Endothelial cell of umbilical vein (primary cell): Measurements from ENCODE around the gene EHMT1. TPM values are rescaled to one million over a fixed set of nuclear protein-coding genes. Genes with fewer than 3 reads are reported as not detected.

Source experiments
- BruUV-seq: library from RNA; stranded (reverse); fragments of 400-500 nt; replicated peaks from 2 replicates; lab custom pipeline; 2021; lab: Mats Ljungman, UMichigan
- CTCF ChIA-PET: fragments of 300-600, 350-600 bp; sonication (Branson Sonifier 250); formaldehyde crosslinking; loops from one replicate; lab custom pipeline; 2021; ENCODE audit warnings: antibody characterized with exemption, inconsistent platforms; lab: Charles Lee
- POLR2A ChIA-PET: fragments of 300-600, 350-600 bp; sonication (Branson Sonifier 250); formaldehyde crosslinking; loops from one replicate; lab custom pipeline; 2021; ENCODE audit warnings: antibody characterized with exemption, inconsistent platforms; lab: Charles Lee
- DNase-seq: peaks from one replicate; pipeline ENCODE4 v3.0.0-alpha.2; 2011; ENCODE audit warnings: low read depth, low spot score
- FAIRE-seq: peaks from 2 replicates; lab custom pipeline; 2011; peaks lifted over from hg19 to GRCh38; lab: Jason Lieb, UNC
- H2AFZ ChIP-seq: 2 replicates; pipeline ENCODE4 v1.6.0; 2012; ENCODE audit warnings: low read depth, low read length, control low read depth, inconsistent platforms
- H3K27ac ChIP-seq: 2 replicates; pipeline ENCODE4 v1.5.1; 2011; ENCODE audit warnings: low read depth, mild to moderate bottlenecking, control low read depth, low read length, moderate library complexity; ENCODE audit not compliant: insufficient read depth
- H3K27me3 ChIP-seq, 2 experiments: 2 replicates each; pipeline versions ENCODE4 v1.6.0 to v1.6.1; 2011; ENCODE audit warnings: low read length in 2 of 2, mixed read lengths in 1 of 2; ENCODE audit not compliant: control insufficient read depth in 2 of 2, insufficient read depth in 2 of 2
- H3K36me3 ChIP-seq, 2 experiments: 2 replicates in 1 of 2; 3 replicates in 1 of 2; pipeline ENCODE4 v1.5.1; 2011; ENCODE audit warnings: low read length in 2 of 2, mild to moderate bottlenecking in 1 of 2, moderate library complexity in 1 of 2; ENCODE audit not compliant: control insufficient read depth in 2 of 2, insufficient read depth in 2 of 2; ENCODE audit errors: extremely low read depth in 1 of 2
- H3K4me1 ChIP-seq: 3 replicates; pipeline ENCODE4 v1.5.1; 2011; ENCODE audit warnings: mild to moderate bottlenecking, low read length; ENCODE audit not compliant: control insufficient read depth, insufficient read depth; ENCODE audit errors: extremely low read depth
- H3K4me2 ChIP-seq: 2 replicates; pipeline ENCODE4 v1.6.1; 2011; ENCODE audit warnings: low read length, control low read depth, mixed read lengths; ENCODE audit not compliant: insufficient read depth
- H3K4me3 ChIP-seq, 3 experiments: fragments of 200-600 bp in 1 of 3; sonication (generic), shearing (Covaris generic) in 1 of 3; replicated peaks in 1 of 3; 2 replicates each; pipeline ENCODE4 v1.5.1; 2011 to 2016; ENCODE audit warnings: control low read depth in 3 of 3, low read length in 3 of 3, mild to moderate bottlenecking in 2 of 3, inconsistent platforms in 1 of 3, low read depth in 1 of 3, moderate library complexity in 1 of 3; ENCODE audit not compliant: insufficient read depth in 1 of 3
- H3K79me2 ChIP-seq: 2 replicates; pipeline ENCODE4 v1.6.0; 2012; ENCODE audit warnings: low read length, inconsistent platforms; ENCODE audit not compliant: control insufficient read depth, insufficient read depth
- H3K9ac ChIP-seq: replicated peaks from 2 replicates; pipeline ENCODE3; 2011; ENCODE audit warnings: low read length, control low read depth; ENCODE audit not compliant: insufficient read depth; ENCODE audit errors: extremely low read depth
- H3K9me1 ChIP-seq: replicated peaks from 3 replicates; pipeline ENCODE4 v1.6.0; 2011; ENCODE audit warnings: mild to moderate bottlenecking, low read length; ENCODE audit not compliant: control insufficient read depth, insufficient read depth; ENCODE audit errors: extremely low read depth
- H3K9me3 ChIP-seq: replicated peaks from 2 replicates; pipeline ENCODE4 v1.5.1; 2012; ENCODE audit warnings: low read length, inconsistent platforms; ENCODE audit not compliant: control insufficient read depth, insufficient read depth
- H4K20me1 ChIP-seq: replicated peaks from 2 replicates; pipeline ENCODE3; 2011; ENCODE audit warnings: mild to moderate bottlenecking, low read length; ENCODE audit not compliant: control insufficient read depth, insufficient read depth; ENCODE audit errors: extremely low read depth
- EZH2 ChIP-seq: IDR thresholded peaks from 2 replicates; pipeline ENCODE4 v1.6.1; 2012; ENCODE audit warnings: borderline replicate concordance, low read depth, mild to moderate bottlenecking, moderate library complexity, low read length, inconsistent platforms; ENCODE audit not compliant: severe bottlenecking
- FOS ChIP-seq: IDR thresholded peaks from 2 replicates; pipeline ENCODE4 v1.6.1; 2011; ENCODE audit warnings: mild to moderate bottlenecking, low read length, moderate library complexity, borderline replicate concordance; ENCODE audit not compliant: insufficient read depth
- GATA2 ChIP-seq: IDR thresholded peaks from 2 replicates; pipeline ENCODE4 v1.7.0; 2011; ENCODE audit warnings: low read depth, mild to moderate bottlenecking, moderate library complexity, mixed read lengths, low read length; ENCODE audit not compliant: insufficient read length, insufficient read depth
- JUN ChIP-seq: IDR thresholded peaks from 2 replicates; pipeline ENCODE4 v1.6.1; 2011; ENCODE audit warnings: borderline replicate concordance, low read depth; ENCODE audit not compliant: insufficient read length, insufficient read depth
- MYC ChIP-seq: IDR thresholded peaks from one replicate; pipeline ENCODE4 v1.6.1; 2011; ENCODE audit warnings: mild to moderate bottlenecking, low read depth, low read length
- POLR2A ChIP-seq: IDR thresholded peaks from 2 replicates; pipeline ENCODE4 v1.6.1; 2012; ENCODE audit warnings: low read depth, mild to moderate bottlenecking, control low read depth, low read length
- POLR2AphosphoS5 ChIP-seq: IDR thresholded peaks from 2 replicates; pipeline ENCODE4 v1.6.1; 2012; ENCODE audit warnings: low read depth, mild to moderate bottlenecking, control low read depth, low read length, moderate library complexity; ENCODE audit not compliant: insufficient read depth
- dilution Hi-C: fragments of 300-500 bp; cut with MboI; formaldehyde crosslinking; loops from one replicate; pipeline ENCODE4 v1.15.0; 2019; ENCODE audit warnings: low sequenced_read_pairs; ENCODE audit not compliant: extremely low pct_ligation_motif_present
- intact Hi-C: fragments of 100-400 bp; cut with micrococcal nuclease; formaldehyde crosslinking; loops from one replicate; pipeline ENCODE4 v1.10.0; 2022
- polyA plus RNA-seq, 4 experiments: library from polyadenylated mRNA; depleted of rRNA in 3 of 4; stranded (reverse) in 3 of 4; unstranded in 1 of 4; fragments of >200 nt; gene quantifications; 2 replicates each; pipeline versions ENCODE4 v1.2.1 to v1.2.3, GENCODE V29; 2011 to 2012; ENCODE audit warnings: missing spikeins in 1 of 4
- total RNA-seq: library from RNA; stranded (reverse); gene quantifications from 2 replicates; pipeline ENCODE4 v1.2.3, GENCODE V29; 2021
- TF ChIP-seq, protein P1 (sequence below): IDR thresholded peaks from 2 replicates; pipeline ENCODE4 v1.6.1; 2011; ENCODE audit not compliant: insufficient read depth, insufficient read length
- TF ChIP-seq, protein P2 (sequence below), 2 donors: IDR thresholded peaks; 1 replicate in 1 of 2; 2 replicates in 1 of 2; pipeline ENCODE4 v1.5.1; 2011; ENCODE audit warnings: low read length in 2 of 2, mild to moderate bottlenecking in 2 of 2, moderate library complexity in 2 of 2, control low read depth in 1 of 2, inconsistent platforms in 1 of 2, low read depth in 1 of 2; ENCODE audit not compliant: insufficient read depth in 1 of 2; ENCODE audit errors: extremely low read depth in 1 of 2

The EHMT1 gene
- total and polyA plus RNA-seq, 2 donors (not counting 3 experiments of a cell fraction or from before 2014, with no cell fraction given) = 48.2 to 104 TPM

DNA sequence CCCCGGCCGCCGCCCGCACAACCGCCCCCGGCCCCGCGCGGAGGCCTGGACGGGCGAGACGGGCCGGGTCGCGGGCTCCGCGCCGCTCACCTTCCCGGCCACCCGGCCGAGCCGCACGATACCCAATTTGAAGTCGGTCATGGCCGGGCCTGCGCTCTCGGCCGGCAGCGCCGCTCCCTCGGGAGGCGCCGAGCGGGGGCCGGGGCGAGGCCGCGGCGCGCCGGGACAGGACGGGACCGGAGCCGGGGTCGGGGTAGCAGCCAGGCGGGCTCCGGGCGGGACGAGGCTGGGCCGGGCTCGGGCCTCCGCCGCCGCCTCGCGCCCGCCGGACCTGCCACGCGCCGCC, 28.7 kb upstream of the EHMT1 start:
- CTCF ChIA-PET = interaction anchor here (0.7 to 1.6 kb wide), 4 partner anchors 10 to 15 kb away, joined by 3 to 8 read pairs (median 4); no protein-coding TSS in a partner anchor
- intact Hi-C loops = loop anchor here (1.0 kb wide), 3 partner anchors 15 to 39 kb away; partner anchors contain the start of genes ARRDC1 and MRPL41

More for the DNA sequence above, 28.7 kb upstream of the EHMT1 start:
- Histone ChIP-seq H3K9me1 (no peaks in the 10 kb centered on the region), H3K9me3 (no peaks in the 10 kb centered on the region), H4K20me1 (no peaks in the 10 kb centered on the region), H3K27me3 (no peaks in the 10 kb centered on the region), H3K9ac (no peak overlapping the region), H3K4me1 (peaks cover 9% of the 10 kb centered on the region), H3K79me2 (peaks cover 18% of the 10 kb centered on the region), H3K36me3 (peaks cover 13 to 27% of the 10 kb centered on the region in 2 experiments), H3K4me3 (peak overlapping the region in 1 of 3 experiments; percentile 80), H2AFZ (peak overlapping the region; percentile 42), H3K27ac (no peak overlapping the region), H3K4me2 (no peak overlapping the region)
- no TSS peak for BruUV-seq
- TF ChIP-seq GATA2 = no peak
- TF ChIP-seq EZH2 = no peak
- TF ChIP-seq, protein P1, sequence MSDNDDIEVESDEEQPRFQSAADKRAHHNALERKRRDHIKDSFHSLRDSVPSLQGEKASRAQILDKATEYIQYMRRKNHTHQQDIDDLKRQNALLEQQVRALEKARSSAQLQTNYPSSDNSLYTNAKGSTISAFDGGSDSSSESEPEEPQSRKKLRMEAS = no peak
- TF ChIP-seq JUN = no peak
- TF ChIP-seq FOS = no peak
- no peak for TF ChIP-seq POLR2A
- no peak for TF ChIP-seq POLR2AphosphoS5
- TF ChIP-seq, protein P2, sequence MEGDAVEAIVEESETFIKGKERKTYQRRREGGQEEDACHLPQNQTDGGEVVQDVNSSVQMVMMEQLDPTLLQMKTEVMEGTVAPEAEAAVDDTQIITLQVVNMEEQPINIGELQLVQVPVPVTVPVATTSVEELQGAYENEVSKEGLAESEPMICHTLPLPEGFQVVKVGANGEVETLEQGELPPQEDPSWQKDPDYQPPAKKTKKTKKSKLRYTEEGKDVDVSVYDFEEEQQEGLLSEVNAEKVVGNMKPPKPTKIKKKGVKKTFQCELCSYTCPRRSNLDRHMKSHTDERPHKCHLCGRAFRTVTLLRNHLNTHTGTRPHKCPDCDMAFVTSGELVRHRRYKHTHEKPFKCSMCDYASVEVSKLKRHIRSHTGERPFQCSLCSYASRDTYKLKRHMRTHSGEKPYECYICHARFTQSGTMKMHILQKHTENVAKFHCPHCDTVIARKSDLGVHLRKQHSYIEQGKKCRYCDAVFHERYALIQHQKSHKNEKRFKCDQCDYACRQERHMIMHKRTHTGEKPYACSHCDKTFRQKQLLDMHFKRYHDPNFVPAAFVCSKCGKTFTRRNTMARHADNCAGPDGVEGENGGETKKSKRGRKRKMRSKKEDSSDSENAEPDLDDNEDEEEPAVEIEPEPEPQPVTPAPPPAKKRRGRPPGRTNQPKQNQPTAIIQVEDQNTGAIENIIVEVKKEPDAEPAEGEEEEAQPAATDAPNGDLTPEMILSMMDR (IDR thresholded peaks at IDR 0.05; ENCODE audit: extremely low read depth in 1 of 2, insufficient read depth in 1 of 2, low read depth in 1 of 2, low read length in 2 of 2) = no peak
- no peak for TF ChIP-seq MYC
- POLR2A ChIA-PET = no interaction called here
- FAIRE-seq (no peak), DNase-seq (no peak)
- dilution Hi-C loops = no loop called here
